COLO829 (cell line): ENCODE measurements around the gene RNF182.
"Not testable (repeated sequence)": the region's sequence is repeated elsewhere in the genome, so short reads cannot be mapped to it uniquely, and the experiment has no call there.

ENCODE experiments used
- DNase-seq: peaks from one replicate; pipeline ENCODE4 v3.0.0; 2012; ENCODE audit warnings: low spot score

The RNF182 gene

GRCh38 chr6:13917141-13917540 is 7.6 kb upstream of the RNF182 start:
- no peak for DNase-seq

GRCh38 chr6:13918686-13919250 is 6.0 kb upstream of the RNF182 start:
- DNase-seq: no peak

DNA sequence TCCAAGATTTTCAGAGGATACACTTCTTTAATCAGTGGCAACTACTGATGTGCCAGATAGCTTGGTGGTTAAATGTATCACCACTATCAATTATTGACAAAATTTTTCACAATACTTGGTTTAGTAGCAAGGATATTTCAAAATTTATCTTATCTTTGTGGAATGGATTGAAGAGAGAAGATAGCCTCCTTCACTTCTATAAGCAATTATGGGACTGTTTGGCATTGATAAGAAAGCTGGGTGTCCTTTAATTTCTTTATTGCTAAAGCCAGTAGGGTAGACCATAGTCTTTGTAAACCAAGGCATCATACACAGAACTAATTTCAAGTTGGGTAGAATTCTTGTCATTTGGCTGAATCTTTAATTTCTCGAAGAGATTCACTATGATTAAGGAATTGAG is 4.9 kb upstream of the RNF182 start:
- no peak for DNase-seq

DNA sequence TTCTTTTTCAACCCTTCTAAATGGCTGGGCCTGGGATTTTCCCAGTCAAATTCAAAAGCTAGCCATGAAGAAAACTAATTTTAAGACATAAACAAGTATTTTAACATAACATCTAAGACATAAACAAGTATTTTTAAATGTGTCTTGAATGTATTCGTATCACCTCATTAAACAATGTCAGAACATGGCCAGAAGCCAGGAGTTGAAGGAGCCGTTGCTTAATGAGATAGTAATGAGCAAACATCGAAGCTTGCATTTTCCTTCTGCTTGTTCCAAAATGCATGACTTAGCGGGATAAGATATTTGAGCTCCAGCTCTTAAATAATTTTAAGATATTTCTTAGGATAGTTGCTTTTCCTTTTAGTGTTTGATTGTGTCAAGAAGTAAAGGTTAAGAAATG is 4.2 kb upstream of the RNF182 start:
- no peak for DNase-seq

GRCh38 chr6:13922750-13923149 is 2.0 kb upstream of the RNF182 start:
- DNase-seq: no peak

DNA sequence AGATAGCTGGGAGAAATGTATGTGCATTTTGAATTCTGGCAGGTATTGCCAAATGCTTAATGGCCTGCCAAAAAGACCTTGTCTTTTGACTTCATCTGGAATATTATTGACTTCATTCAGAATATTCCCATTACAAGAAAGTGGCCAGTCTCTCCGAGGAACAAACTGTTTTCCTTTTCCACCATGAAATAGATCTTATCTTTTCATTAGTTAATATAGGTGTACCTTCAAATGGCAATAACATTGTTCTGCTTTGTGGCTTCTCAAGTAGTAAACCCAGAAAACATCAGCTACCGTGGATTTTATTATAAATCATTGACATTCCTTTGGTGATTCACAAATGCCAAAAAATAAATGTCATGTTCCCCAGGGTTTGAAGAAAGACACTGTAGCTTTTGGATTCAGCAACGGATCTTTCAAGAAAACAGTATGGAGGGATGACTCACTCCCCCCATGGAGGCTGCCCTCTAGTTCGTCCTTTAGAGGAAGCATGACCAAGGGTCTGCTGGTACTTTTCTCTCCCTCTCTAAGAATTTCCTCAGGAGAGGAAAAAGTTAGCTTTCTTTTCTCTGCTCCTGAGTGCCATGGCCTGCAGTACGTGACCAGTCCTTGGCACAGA is 1.1 kb upstream of the RNF182 start:
- DNase-seq: peak; percentile 51

DNA sequence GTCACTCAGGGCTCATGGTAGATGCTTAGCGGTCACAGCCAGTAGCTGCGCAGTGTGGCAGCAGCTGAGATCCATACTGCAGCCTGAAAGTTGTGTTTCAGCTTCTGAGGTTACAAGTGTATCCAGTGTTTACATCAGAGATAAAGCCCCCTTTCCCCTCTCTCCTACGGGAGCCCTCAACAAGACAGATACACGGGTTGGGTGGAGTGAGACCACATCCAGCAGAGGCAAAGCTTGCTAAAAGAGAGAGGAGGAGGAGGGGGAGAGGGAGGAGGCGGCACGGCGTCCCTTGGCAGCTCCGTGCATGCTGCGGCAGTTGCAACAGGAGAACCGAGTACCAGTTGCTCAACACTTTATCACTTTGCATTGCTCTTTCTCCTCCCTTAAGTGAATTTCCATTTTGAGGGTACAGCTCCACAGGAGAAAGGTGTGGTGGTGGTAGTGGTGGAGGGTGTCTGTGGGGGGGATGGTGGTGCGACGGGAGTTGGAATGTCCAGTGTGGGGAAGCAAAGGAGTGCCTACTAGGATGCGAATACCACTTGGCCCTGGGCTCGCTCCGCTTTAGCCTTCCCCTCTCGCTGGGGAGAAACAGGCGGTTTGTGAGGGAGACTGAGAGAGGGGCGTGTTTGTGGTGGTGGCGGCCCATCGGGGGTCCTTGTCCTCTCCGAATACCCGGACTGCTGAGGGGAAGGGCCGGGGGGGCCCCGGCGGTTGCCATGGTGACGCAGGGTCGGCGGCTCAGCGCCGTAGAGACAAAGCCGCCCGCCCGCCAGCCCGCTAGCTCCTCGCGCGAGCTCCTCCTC is 405 bp upstream of the RNF182 start:
- DNase-seq: peak; percentile 66

DNA sequence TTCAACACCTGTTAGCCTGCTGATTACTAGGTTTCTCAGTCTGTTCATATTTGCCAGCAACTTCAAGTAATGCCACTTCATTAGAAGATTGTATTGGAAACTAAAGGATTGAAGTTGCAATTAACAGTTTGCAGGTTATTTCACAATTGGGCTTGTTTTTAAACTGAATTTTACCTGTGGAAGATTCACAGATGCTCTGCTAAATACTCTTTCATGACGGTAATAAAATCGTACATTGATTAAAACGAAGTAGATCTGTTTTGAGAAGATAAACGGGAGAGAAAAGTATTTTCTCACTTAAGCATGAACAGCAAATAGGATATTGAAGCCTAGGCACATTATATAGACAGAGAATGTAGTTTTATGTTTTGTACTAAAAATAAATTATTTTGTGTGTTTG is 1.6 kb downstream of the RNF182 start:
- no peak for DNase-seq

- no peak for DNase-seq
These were observed 2.5 kb downstream of the RNF182 start for GRCh38 chr6:13927203-13927602.

DNA sequence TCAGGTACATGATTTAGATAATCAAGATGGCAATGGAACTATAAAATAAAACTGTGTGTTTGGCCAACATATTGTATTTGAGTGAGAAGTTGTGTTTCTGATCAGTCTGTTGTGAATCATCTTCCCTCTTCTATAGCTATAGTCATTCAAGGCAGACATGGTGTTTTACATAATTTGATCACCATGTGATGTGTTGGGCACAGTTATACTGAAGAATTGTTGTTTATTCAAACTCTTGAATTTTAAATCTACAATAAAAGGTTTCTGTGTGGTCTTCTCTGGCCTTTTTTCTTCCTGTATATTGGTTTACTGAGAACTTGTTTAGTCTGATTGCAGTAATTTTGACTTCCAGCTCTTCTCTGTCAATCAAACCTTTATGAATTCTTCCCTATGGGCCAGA is 4.4 kb downstream of the RNF182 start:
- DNase-seq: peak; percentile 42

GRCh38 chr6:13931797-13932402 is 7.1 kb downstream of the RNF182 start:
- DNase-seq: no peak

- no peak for DNase-seq
These were observed 8.0 kb downstream of the RNF182 start for GRCh38 chr6:13932785-13933184.

DNA sequence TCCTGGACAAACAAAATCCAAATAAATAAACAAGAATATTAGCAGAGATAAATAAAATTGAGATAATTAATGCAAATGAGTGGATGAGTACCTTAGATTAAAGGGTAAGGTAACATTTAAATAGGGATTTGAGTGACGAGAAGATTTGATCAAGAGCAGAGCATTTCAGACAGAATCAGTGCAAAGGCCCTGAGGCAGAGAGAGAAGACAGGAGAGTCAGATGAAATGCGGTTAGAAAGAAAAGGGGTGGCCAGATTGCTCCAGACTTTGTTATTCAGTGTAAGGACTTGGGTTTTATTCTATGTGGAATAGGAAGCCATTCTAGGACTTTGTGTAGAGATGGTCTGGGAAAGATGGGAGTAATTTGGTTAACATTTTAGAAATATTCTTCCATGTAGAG is 10.0 kb downstream of the RNF182 start:
- no peak for DNase-seq

- DNase-seq: no peak
These were observed 10.6 kb downstream of the RNF182 start for GRCh38 chr6:13935190-13935880.

DNA sequence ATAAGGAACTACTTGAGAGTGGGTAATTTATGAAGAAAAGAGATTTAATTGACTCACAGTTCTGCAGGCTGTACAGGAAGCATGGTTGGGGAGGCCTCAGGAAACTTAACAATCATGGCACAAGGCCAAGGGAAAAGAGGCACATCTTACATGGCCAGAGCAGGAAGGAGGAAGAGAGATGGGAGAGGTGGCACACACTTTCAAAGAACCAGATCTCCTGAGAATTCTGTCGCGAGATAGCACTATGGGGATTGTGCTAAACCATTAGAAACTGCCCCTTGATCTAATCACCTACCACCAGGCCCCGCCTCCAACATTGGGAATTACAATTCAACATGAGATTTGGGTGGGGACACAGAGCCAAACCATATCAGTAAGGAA is 11.1 kb downstream of the RNF182 start:
- DNase-seq: not testable (repeated sequence)

DNA sequence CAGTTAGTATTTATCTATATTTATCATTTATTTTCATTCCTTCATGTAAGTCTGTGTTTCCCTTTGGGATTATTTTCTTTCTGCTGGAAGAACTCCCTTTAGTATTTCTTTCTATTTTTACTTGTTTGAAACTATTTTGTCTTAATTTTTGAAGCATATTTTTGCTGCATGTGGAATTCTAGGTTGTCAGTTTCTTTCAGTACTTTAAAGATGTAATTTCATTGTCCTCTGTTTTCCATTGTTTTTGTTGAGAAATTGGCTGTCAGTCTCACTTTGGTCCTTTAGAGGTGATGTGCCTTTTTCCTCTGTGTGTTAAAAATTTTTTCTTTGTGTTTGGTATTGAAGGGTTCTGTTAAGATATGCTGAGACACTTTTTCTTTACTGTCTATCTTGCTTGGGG is 17.1 kb downstream of the RNF182 start:
- no peak for DNase-seq

- no peak for DNase-seq
These were observed 19.2 kb downstream of the RNF182 start for GRCh38 chr6:13943943-13944342.

DNA sequence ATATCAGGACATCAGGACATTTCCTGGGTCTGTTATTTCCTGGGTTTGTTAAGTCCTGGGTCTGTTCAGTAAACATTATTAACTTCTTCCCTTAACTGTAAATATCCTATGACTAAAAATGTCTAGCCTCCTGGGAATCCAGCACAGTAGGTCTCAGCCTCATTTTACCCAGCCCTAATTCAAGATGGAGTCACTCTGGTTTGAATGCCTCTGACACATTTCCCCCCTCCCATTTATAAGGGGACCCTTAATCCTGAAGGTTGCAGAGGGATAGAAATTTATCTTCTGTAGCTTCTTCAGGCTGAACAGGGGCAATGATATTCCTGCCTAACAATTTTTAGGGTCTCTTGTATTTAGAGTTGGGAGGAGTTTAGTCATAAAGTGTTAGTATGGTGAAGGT is 21.8 kb downstream of the RNF182 start:
- no peak for DNase-seq

DNA sequence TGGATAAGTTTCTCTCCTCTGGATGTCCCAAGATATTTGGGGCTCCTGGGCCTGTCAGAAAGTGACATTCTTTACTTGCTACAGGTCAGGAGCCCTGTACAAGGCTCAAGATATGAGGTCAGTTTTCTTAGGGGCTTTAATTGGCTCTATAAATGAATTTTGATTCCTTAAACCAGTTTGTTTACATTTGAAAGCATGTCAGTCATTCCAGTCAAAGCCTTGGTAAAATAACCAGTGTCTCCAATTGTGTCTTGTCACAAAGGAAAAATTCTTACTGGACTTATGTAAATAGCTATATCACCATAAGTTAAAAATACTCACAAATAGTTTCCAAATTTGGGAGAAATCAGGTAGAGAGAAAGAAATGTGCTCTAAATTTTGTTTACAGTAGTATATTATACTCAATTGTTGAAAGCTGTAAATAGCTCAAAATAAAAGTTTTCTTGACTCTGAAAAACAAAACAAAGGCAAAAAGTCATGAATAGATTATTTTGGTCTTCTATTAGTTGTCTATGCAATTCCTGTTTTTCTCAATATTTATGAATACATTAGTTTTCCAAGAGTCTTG is 22.9 kb downstream of the RNF182 start:
- DNase-seq: no peak

DNA sequence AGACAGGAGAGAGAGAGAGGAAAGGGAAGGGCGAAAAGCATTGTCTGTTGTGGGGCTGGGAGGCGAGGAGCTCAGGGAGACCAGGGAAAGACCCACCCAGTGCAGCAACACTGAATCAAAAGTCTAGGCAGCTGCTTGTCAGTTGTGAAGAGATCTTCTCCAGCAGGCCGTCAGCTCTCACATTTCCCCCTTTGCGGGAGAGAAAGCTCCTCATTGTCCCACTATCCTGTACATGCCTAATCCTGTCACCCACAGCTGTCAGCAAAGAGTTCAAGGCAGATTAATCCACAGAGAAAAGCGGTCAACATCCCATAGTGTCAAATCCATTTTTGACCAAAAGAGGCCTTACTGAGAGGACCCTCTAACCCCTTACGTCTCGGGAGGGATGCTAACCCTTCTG is 27.3 kb downstream of the RNF182 start:
- DNase-seq: no peak

DNA sequence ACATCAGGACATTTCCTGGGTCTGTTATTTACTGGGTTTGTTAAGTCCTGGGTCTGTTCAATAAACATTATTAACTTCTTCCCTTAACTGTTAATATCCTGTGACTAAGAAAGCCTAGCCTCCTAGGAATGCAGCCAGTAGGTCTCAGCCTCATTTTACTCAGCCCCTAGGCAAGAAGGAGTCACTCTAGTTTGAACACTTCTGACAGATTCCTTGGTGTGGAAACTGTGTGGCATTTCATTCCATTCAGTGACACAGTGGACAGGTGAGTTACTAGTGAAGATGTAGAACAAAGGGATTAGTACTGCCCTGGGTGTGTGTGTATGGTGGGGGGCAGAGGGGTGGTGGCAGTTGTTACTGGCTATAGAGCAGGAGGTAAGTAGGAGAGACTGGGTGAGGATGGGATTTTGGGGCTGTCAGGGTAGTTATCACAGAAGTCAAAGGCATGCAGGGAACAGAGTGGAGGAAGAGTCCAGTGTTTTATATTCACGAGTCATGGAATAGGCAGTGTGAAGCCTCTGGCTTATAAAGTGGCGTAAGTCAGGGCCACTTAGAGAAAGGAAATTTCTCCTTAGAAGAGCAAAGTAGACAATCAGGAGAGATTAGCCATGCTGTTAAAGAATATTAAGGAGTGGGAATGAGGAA is 28.4 kb downstream of the RNF182 start:
- DNase-seq: no peak
